PFSK-1 (cell line): Measurements from ENCODE around the gene RCOR2.

ENCODE experiments used
- FOXP2 ChIP-seq: optimal IDR thresholded peaks from 2 replicates; pipeline ENCODE3; 2011; ENCODE audit warnings: borderline replicate concordance, control low read depth, inconsistent platforms; ENCODE audit not compliant: insufficient read depth; ENCODE audit errors: extremely low read length, extremely low read depth
- POLR2AphosphoS5 ChIP-seq: IDR thresholded peaks from 2 replicates; pipeline ENCODE4 v1.6.1; 2012; ENCODE audit warnings: low read depth, mild to moderate bottlenecking, control low read depth, low read length, moderate library complexity
- REST ChIP-seq, 2 experiments: IDR thresholded peaks; 2 replicates each; pipeline versions ENCODE4 v1.6.1 to v1.8.0; 2011 to 2012; ENCODE audit warnings: low read depth in 2 of 2, low read length in 2 of 2, control low read depth in 1 of 2, inconsistent platforms in 1 of 2, mild to moderate bottlenecking in 1 of 2, moderate library complexity in 1 of 2; ENCODE audit not compliant: insufficient read depth in 1 of 2

- TF ChIP-seq POLR2AphosphoS5 (no peak), FOXP2 (no peak), REST (IDR thresholded peaks at IDR 0.05; ENCODE audit: insufficient read depth in 1 of 2, low read depth in 2 of 2, low read length in 2 of 2) (no peak)
These were observed 5.1 kb downstream of the RCOR2 start for GRCh38 chr11:63911876-63912275.
